NCI-H69 (cell line): ENCODE measurements around the gene FASLG.
"Not testable (repeated sequence)": the region's sequence is repeated elsewhere in the genome, so short reads cannot be mapped to it uniquely, and the experiment has no call there.

Experiments used
- DNase-seq: peaks from one replicate; lab custom pipeline; 2025; lab: John Stamatoyannopoulos, UW

The FASLG gene, protein sequence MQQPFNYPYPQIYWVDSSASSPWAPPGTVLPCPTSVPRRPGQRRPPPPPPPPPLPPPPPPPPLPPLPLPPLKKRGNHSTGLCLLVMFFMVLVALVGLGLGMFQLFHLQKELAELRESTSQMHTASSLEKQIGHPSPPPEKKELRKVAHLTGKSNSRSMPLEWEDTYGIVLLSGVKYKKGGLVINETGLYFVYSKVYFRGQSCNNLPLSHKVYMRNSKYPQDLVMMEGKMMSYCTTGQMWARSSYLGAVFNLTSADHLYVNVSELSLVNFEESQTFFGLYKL

DNA sequence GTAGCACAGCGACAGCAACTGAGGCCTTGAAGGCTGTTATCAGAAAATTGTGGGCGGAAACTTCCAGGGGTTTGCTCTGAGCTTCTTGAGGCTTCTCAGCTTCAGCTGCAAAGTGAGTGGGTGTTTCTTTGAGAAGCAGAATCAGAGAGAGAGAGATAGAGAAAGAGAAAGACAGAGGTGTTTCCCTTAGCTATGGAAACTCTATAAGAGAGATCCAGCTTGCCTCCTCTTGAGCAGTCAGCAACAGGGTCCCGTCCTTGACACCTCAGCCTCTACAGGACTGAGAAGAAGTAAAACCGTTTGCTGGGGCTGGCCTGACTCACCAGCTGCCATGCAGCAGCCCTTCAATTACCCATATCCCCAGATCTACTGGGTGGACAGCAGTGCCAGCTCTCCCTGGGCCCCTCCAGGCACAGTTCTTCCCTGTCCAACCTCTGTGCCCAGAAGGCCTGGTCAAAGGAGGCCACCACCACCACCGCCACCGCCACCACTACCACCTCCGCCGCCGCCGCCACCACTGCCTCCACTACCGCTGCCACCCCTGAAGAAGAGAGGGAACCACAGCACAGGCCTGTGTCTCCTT lies at the start of gene FASLG:
Gene FASLG, plus strand, starts transcription at position 233 of the 583 bp plus-strand sequence. Its CDS starts 99 bp downstream, at position 332.
- no peak for DNase-seq

DNA sequence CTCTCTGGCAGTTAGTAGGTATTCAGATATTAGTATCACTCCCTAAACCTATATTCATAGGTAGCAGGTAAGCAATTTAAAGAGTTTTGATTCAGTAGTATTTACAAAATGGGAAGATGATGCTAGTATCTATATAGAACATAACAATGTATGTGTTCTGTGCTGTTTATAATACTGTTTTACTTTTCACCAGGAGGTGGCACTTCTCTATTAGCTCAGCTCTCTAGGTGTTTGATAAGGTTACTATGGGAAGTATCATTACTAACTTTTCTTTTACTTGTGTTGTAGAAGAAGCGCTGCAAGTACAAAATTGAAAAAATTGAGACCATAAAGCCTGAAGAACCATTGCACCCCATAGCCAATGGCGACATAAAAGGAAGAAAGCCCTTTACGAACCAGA lies 49.4 kb upstream of the FASLG start:
- DNase-seq, result no peak

GRCh38 chr1:172612478-172612877 lies 46.4 kb upstream of the FASLG start:
- DNase-seq, result no peak

DNA sequence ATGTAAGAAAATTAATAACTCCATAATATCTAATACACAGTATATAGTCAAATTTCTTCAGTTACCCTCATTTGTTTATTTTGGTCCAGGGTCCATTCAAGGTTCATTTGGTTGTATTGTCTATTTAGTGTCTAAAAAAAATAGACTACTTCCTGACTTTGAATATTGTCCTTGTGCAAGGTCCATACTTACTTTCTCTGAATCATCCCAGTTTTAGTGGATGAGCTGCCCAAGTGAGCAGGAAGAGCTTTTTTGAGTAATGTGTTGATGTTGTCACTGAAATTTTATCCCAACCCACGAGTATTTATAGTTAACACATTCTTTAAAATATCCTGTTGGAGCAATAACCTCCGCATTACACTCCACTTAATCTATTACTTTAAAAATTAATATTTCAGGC lies 45.6 kb upstream of the FASLG start:
- DNase-seq, result no peak

DNA sequence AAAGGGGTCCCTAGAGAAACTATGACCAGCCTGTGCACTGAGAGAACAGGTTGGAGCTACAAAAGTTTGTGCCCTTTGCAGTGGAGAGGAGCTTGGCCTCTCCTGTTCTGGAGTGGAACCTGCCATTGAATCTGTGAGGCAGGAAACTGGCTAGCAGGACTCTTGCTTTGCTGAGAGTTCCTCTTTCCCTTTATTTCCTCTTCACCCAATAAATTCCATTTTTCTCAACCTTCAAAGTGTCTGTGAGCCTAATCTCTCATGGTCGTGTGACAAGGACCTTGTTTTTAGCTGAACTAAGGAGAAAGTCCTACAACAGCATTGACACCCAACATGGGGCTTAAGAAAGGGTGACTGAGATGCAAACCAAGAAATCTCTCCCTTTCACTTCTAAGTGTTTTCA lies 42.7 kb upstream of the FASLG start:
- no peak for DNase-seq

DNA sequence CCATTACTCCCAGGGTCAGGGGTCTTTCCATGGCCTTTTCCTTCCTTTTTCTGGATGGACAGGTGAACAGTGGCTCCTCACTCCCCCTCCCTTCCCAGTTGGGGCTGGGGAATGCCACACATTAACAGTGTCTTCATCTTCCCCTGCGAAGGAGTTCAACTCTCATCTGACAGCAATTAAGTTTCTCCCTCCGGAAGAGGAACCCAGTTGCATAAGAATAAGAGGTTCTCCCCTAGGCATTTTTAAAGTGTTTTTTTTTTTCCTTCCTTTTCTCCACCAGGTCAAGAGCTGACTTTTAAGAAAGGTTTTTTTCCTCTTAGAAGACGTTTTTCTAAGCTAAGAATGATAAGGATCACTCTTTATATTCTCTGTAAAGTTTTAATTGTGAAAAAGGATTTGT lies 42.3 kb upstream of the FASLG start:
- no peak for DNase-seq

GRCh38 chr1:172620603-172621002 lies 38.3 kb upstream of the FASLG start:
- DNase-seq, result not testable (repeated sequence)

DNA sequence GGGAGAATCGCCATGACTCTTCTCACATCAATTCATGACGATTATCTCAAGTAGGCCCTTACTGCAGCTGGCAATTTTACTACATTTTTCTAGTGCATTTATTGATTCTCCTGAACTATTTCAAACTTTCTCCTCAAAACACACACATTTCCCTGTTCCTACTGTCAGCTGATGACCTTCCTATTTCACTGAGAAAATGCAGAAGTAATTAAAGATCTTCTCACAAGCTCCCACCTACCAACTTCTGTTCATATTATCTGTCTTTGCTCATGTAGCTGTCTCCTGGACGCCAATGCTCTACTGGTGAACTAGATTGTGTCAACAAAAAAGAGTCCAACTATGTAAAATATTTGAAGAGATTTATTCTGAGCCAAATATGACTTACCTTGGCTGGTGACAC lies 36.4 kb upstream of the FASLG start:
- DNase-seq, result no peak

DNA sequence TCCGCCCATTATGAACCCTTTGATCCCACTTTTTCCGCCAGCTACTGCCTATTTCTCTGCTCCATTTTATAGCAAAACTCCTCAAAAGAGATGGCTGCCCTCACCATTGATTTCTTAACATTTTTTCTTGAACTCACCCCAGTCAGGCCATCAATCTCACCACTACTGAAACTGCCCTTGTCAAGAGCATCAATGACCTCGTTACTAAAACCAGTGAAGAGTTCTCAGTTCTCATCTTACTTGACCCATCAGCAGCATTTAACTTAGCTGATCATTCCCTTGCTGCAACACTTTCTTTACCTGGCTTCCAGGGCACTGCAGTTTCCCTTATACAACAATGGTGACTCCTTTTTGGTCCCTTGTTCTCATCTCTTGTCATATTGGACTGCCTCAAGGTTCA lies 35.2 kb upstream of the FASLG start:
- no peak for DNase-seq

DNA sequence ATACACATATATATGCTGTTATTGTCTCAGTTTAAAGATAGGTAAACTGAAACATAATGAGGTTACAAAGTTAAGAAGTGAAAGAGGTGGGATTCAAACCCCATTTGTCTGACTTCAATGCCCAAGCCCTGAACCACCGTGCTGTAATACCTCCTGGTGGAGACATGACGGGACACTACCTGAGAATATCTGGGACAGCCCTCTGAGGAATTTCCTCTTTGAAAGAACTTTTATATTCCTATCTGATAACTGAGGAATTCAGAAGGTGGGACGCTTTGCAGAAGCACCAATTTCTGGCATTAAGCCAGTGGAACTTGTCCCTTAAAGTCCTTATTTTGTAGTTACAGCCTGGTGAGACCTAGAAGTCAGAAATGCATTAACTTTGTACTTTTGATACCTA lies 32.1 kb upstream of the FASLG start:
- no peak for DNase-seq

DNA sequence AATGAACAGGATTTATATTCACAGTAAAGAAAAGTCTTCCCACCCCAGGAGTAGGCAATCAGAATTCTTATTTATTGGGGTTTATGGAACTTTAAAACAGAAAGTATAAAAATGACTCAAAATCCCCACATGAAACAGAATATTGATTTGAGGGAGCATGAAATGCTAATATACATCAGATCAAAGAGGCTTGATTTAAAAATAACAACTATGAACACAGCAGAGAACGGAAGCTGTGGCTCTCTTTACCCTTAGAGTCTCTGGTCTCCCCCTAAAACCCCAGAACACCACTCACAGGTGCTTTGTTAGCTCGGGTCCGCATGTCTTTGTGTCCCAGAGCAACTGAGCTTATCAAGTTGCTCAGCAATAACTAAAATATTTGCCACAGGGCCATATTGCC lies 31.2 kb upstream of the FASLG start:
- no peak for DNase-seq

DNA sequence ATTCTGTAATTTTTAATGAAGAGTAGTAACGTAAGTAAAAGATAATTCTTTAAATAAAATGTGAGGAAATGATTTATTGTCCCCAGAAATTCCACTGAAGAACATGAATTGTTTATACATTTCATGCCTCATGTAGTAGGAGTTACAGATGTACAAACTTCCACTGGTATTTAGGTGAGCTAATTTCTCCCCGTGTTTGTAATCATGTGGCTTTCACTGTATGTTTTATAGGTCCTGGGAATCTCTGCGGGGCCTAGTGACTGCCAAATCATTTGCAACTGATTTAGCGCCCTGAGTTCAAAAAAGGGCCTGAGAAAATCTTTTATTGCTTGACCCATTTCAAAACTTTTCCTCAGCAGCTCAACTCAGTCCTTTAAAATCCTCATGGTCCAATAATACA lies 30.5 kb upstream of the FASLG start:
- no peak for DNase-seq

DNA sequence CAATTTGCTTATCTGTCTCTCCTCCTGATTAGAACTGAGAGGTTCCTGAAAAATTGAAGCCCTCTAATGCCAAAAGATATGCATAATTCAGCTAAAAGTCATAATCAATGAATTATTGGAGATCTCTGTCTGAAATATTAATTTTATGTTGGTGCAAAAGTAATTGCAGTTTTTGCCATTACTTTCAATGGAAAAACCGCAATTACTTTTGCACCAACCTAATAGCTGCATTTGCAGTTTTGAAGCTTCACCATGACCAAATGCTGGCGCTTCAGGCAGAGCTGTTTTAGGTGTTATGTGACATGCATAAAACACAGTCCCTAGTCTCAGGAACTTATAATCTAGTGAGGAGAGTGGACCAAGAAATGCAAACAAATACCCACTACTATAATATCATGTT lies 29.7 kb upstream of the FASLG start:
- DNase-seq, result no peak

GRCh38 chr1:172629638-172630037 lies 29.3 kb upstream of the FASLG start:
- no peak for DNase-seq

- no peak for DNase-seq
Measured at GRCh38 chr1:172630056-172630818, 28.7 kb upstream of the FASLG start.

GRCh38 chr1:172630868-172631267 lies 28.0 kb upstream of the FASLG start:
- DNase-seq, result no peak

DNA sequence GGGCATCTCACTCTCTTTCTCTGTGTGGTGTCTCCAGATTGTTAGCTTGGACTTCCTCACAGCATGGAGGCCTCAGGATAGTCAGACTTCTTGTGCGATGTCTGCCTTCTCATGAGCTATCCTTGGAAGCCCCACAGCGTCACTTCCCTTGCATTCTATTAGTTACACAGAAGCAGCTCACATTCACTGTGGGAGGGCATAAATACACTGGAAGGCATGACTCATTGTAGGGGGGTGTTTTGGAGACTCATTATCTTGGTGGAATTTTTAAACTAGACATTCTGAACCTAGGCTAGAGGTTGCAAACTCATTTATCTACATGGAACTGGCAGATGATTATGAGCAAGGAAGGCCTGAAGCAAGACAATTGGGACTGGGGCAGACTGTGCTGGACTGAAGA lies 21.4 kb upstream of the FASLG start:
- DNase-seq, result no peak

- DNase-seq, result no peak
Measured at GRCh38 chr1:172638249-172638648, 20.7 kb upstream of the FASLG start.

DNA sequence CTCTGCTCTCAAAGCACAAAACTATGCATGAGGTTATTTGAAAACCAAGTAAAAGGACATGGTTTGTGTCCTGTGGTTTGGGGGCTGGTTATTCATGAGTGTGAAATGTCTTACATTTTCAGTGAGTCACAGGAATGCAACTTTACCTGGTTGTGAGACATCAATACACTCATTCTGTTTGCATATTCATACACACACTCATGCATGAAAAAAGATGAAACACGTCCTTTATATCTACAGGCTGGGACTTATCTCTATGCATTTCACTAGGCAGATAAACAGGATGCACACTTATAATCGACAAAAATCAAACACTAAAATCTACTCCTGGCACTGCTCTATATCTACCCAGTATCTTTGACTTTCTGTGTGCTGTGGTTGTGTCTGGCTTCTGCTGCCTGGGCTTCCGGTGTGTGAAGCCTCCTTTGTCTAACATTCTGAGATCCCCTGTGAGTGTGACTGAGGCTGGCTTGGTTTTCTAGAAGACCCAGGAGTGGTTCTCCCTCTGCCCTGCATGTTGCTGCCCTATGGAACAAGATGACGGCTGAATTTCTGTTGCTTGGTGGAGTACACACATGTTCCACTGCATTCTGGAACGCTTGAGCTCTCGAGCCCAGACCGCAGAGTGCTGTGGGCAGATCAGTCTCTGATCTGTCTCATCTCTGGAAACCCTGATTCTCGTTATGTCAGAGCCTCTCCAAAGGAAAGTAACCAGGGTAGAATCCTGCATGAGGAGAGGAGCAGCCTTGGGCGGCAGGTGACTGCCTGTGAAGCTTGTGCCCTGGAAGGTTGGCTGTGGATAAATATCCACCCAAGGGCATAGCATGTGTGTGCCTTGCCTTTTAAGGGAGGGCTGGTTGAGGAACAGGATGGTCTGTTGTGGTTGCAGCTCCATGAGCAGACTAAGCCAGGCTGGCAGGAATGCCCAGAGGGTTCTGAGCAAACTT lies 19.7 kb upstream of the FASLG start:
- no peak for DNase-seq

DNA sequence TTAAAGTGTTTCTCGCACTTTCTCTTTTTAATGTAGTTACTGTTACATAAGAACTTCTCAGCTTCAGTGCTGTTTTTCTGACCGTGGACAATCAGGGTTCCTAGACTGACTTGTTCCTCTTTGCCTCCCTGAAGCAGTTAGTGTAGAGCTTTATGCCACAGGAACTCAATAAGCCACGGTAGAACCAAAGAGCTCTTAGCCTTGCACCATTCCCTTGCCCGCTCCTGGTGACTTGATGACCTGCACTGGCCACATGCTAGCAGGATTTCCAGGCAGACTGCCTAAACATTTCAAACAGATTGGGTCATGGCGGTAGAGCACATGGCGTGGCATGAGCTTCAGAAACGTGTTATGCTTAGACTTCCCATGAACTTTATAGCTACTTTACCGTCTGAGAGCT lies 18.8 kb upstream of the FASLG start:
- DNase-seq, result no peak

DNA sequence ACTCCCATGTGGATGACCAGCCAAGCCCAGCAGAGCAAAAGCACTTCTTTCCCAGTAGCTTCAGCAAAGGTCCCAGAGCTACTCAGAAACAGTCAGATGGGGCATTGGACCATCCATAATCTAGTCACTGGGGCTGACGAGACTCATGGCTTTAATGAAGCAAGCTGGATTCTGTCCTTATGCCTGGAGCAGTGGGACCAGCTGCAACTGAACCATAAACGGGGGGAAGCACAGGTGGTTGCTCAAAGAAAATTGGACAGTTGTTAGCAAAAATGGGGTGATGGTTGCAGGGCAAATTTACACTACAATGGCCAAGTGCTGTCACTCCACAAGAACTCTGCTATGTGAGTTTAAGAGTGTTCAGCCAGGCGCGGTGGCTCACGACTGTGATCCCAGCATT lies 17.4 kb upstream of the FASLG start:
- no peak for DNase-seq

DNA sequence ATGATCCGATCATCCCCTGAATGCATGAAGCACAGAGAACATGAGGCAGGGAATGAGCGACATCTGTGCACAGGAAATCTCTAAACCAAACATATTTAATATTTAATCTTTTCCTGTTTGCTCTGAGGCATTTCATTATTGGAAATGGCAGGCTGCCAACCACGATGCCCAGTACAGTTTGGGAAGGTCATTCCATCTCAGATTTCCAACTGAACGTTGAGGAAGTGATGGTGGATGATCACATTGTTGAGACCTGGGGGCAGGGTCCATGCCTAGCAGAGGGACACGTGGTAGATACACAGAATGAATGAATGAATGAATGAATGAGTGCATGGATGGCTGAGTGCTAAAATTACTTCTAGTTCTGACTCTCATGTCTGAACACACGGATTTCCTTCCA lies 15.9 kb upstream of the FASLG start:
- peak; percentile 73 for DNase-seq
